H1 (cell line): ENCODE data around the gene CHRDL2. TPM values are rescaled to one million over a fixed set of nuclear protein-coding genes. Genes with fewer than 3 reads are reported as not detected.

Experiments
- CTCF ChIA-PET: fragments of 300-600 bp; sonication (Branson Sonifier 250); formaldehyde crosslinking; loops from one replicate; lab custom pipeline; 2021; ENCODE audit not compliant: partially characterized antibody; lab: Charles Lee
- POLR2A ChIA-PET: fragments of 300-600 bp; sonication (Branson Sonifier 250); formaldehyde crosslinking; loops from one replicate; lab custom pipeline; 2021; ENCODE audit warnings: inconsistent platforms; ENCODE audit not compliant: partially characterized antibody; lab: Charles Lee
- DNase-seq, 2 experiments: peaks; one replicate each; pipeline versions ENCODE4 v3.0.0 to v3.0.0-alpha.2; 2010 to 2022; ENCODE audit warnings: low spot score in 2 of 2, low read depth in 1 of 2, mixed read lengths in 1 of 2
- FAIRE-seq: peaks from 2 replicates; lab custom pipeline; 2011; peaks lifted over from hg19 to GRCh38; lab: Jason Lieb, UNC
- H2AFZ ChIP-seq: 2 replicates; pipeline ENCODE4 v1.8.1; 2012; ENCODE audit warnings: low read length, inconsistent platforms
- H2AK5ac ChIP-seq: 2 replicates; pipeline ENCODE4 v1.6.1; 2013; ENCODE audit warnings: low read depth, low read length
- H2BK120ac ChIP-seq: replicated peaks from 2 replicates; pipeline ENCODE3; 2013; ENCODE audit warnings: low read depth, low read length, inconsistent platforms
- H2BK12ac ChIP-seq: 2 replicates; pipeline ENCODE4 v1.6.1; 2013; ENCODE audit warnings: low read depth, low read length
- H2BK15ac ChIP-seq: 2 replicates; pipeline ENCODE4 v1.6.1; 2013; ENCODE audit warnings: low read length
- H2BK20ac ChIP-seq: 2 replicates; pipeline ENCODE4 v1.6.1; 2013; ENCODE audit warnings: low read length
- H2BK5ac ChIP-seq: 2 replicates; pipeline ENCODE4 v1.6.1; 2013; ENCODE audit warnings: low read depth, low read length
- H3K14ac ChIP-seq: 2 replicates; pipeline ENCODE4 v1.6.1; 2013; ENCODE audit warnings: inconsistent platforms; ENCODE audit not compliant: insufficient read length
- H3K18ac ChIP-seq: 2 replicates; pipeline ENCODE4 v1.6.1; 2013; ENCODE audit warnings: low read length; ENCODE audit errors: extremely low read depth
- H3K23ac ChIP-seq: 2 replicates; pipeline ENCODE4 v1.6.1; 2013; ENCODE audit warnings: inconsistent platforms; ENCODE audit not compliant: insufficient read length
- H3K23me2 ChIP-seq: 2 replicates; pipeline ENCODE4 v1.6.1; 2013; ENCODE audit warnings: low read depth, low read length
- H3K27ac ChIP-seq: 2 replicates; pipeline ENCODE4 v1.6.1; 2011; ENCODE audit warnings: low read depth, low read length, inconsistent platforms
- H3K27me3 ChIP-seq, 4 experiments: replicated peaks in 1 of 4; 1 replicate in 1 of 4; 2 replicates in 3 of 4; pipeline versions ENCODE4 v1.6.1 to v1.8.1; 2011 to 2013; ENCODE audit warnings: low read length in 3 of 4, mild to moderate bottlenecking in 3 of 4, inconsistent platforms in 2 of 4, mixed read lengths in 2 of 4, moderate library complexity in 1 of 4; ENCODE audit not compliant: control insufficient read depth in 3 of 4, insufficient read depth in 3 of 4; ENCODE audit errors: extremely low read depth in 1 of 4
- H3K36me3 ChIP-seq, 4 experiments: 2 replicates each; pipeline versions ENCODE4 v1.6.1 to v1.8.1; 2011 to 2013; ENCODE audit warnings: mild to moderate bottlenecking in 4 of 4, low read length in 3 of 4, moderate library complexity in 2 of 4, control low read depth in 1 of 4, inconsistent platforms in 1 of 4; ENCODE audit not compliant: insufficient read depth in 4 of 4, control insufficient read depth in 2 of 4
- H3K4ac ChIP-seq: replicated peaks from 2 replicates; pipeline ENCODE3; 2013; ENCODE audit warnings: low read length, low read depth, mixed read lengths, inconsistent platforms; ENCODE audit not compliant: insufficient read length
- H3K4me1 ChIP-seq, 4 experiments: replicated peaks in 1 of 4; 1 replicate in 1 of 4; 2 replicates in 3 of 4; pipeline versions ENCODE4 v1.6.1 to v1.8.1; 2011 to 2013; ENCODE audit warnings: low read length in 3 of 4, inconsistent platforms in 2 of 4, mixed read lengths in 1 of 4; ENCODE audit not compliant: insufficient read depth in 4 of 4, control insufficient read depth in 3 of 4
- H3K4me2 ChIP-seq, 2 experiments: 2 replicates each; pipeline versions ENCODE4 v1.6.1 to v1.8.1; 2011 to 2013; ENCODE audit warnings: low read depth in 2 of 2, low read length in 2 of 2, control low read depth in 1 of 2, inconsistent platforms in 1 of 2, mild to moderate bottlenecking in 1 of 2; ENCODE audit not compliant: insufficient read depth in 1 of 2
- H3K4me3 ChIP-seq, 4 experiments: fragments of 200-600, 300-600 bp in 1 of 4; sonication (generic), shearing (Covaris generic), sonication (Bioruptor Twin) in 1 of 4; 2 replicates each; pipeline versions ENCODE4 v1.5.1 to v1.8.1; 2011 to 2016; ENCODE audit warnings: low read length in 4 of 4, low read depth in 3 of 4, control low read depth in 2 of 4, inconsistent platforms in 2 of 4, mild to moderate bottlenecking in 2 of 4, mixed read lengths in 1 of 4, moderate library complexity in 1 of 4; ENCODE audit not compliant: insufficient read depth in 2 of 4; ENCODE audit errors: extremely low read depth in 1 of 4
- H3K56ac ChIP-seq: replicated peaks from 2 replicates; pipeline ENCODE3; 2013; ENCODE audit warnings: low read depth, mild to moderate bottlenecking, mixed read lengths, low read length, inconsistent platforms; ENCODE audit not compliant: insufficient read length
- H3K79me1 ChIP-seq: 2 replicates; pipeline ENCODE4 v1.6.1; 2013; ENCODE audit warnings: low read depth, low read length, control low read depth
- H3K79me2 ChIP-seq, 2 experiments: 2 replicates each; pipeline versions ENCODE4 v1.6.1 to v1.8.1; 2012 to 2013; ENCODE audit warnings: low read length in 2 of 2, mild to moderate bottlenecking in 2 of 2, inconsistent platforms in 1 of 2; ENCODE audit not compliant: insufficient read depth in 2 of 2, control insufficient read depth in 1 of 2
- H3K9ac ChIP-seq, 4 experiments: replicated peaks in 1 of 4; 1 replicate in 1 of 4; 2 replicates in 3 of 4; pipeline versions ENCODE4 v1.6.1 to v1.8.1; 2011 to 2013; ENCODE audit warnings: low read depth in 3 of 4, low read length in 3 of 4, control low read depth in 2 of 4, mild to moderate bottlenecking in 2 of 4, moderate library complexity in 2 of 4, inconsistent platforms in 1 of 4; ENCODE audit errors: extremely low read depth in 1 of 4
- H3K9me3 ChIP-seq, 2 experiments: 2 replicates each; pipeline versions ENCODE4 v1.6.1 to v1.8.1; 2012 to 2013; ENCODE audit warnings: mild to moderate bottlenecking in 2 of 2, moderate library complexity in 2 of 2, control low read depth in 1 of 2, inconsistent platforms in 1 of 2, low read depth in 1 of 2, low read length in 1 of 2, mixed read lengths in 1 of 2; ENCODE audit not compliant: insufficient read depth in 2 of 2
- H4K20me1 ChIP-seq, 2 experiments: replicated peaks in 1 of 2; 2 replicates each; pipeline versions ENCODE3 to v1.8.1; 2011 to 2013; ENCODE audit warnings: inconsistent platforms in 2 of 2, low read length in 2 of 2, mild to moderate bottlenecking in 1 of 2; ENCODE audit not compliant: insufficient read depth in 2 of 2, control insufficient read depth in 1 of 2
- H4K5ac ChIP-seq: 2 replicates; pipeline ENCODE4 v1.6.1; 2013; ENCODE audit warnings: low read length, low read depth, mixed read lengths, inconsistent platforms; ENCODE audit not compliant: insufficient read length
- H4K8ac ChIP-seq: 2 replicates; pipeline ENCODE4 v1.8.0; 2013; ENCODE audit warnings: mild to moderate bottlenecking, moderate library complexity, low read length, inconsistent platforms; ENCODE audit not compliant: insufficient read depth; ENCODE audit errors: extremely low read depth
- H4K91ac ChIP-seq: replicated peaks from 2 replicates; pipeline ENCODE3; 2013; ENCODE audit warnings: low read length, mixed read lengths, inconsistent platforms; ENCODE audit not compliant: insufficient read length
- WGBS, 2 experiments: shearing (Covaris generic) in 1 of 2; methylation state at CpG; one replicate each; pipeline versions ENCODE4 v1.1.6 to v1.1.7; 2013 to 2015; ENCODE audit warnings: low lambda C conversion rate in 2 of 2, mixed read lengths in 2 of 2, inconsistent platforms in 1 of 2, low coverage in 1 of 2, missing lambda C conversion rate in 1 of 2; ENCODE audit not compliant: insufficient replicate concordance in 2 of 2, insufficient coverage in 1 of 2, insufficient read length in 1 of 2; ENCODE audit errors: extremely low coverage in 1 of 2, missing lambda C conversion rate in 1 of 2; 5-methylcytosine and 5-hydroxymethylcytosine counted together
- polyA plus RNA-seq, 7 experiments: library from polyadenylated mRNA; depleted of rRNA in 3 of 7; stranded (reverse) in 5 of 7; unstranded in 2 of 7; fragments of >200 nt in 5 of 7; fragments of 200-250 nt in 2 of 7; gene quantifications; 1 replicate in 5 of 7; 2 replicates in 1 of 7; 4 replicates in 1 of 7; pipeline versions ENCODE4 v1.2.1 to v1.2.3, GENCODE V29; 2011 to 2013; ENCODE audit warnings: missing spikeins in 2 of 7, mixed read lengths in 2 of 7
- total RNA-seq: library from RNA; stranded (reverse); fragmentation: NEBNext Ultra II Directional; extraction: Animal tissue kit (Norgen Biotek cat#: 25700); gene quantifications from 2 replicates; pipeline ENCODE4 v1.2.1, GENCODE V29; 2021
- TF ChIP-seq, protein P1 (sequence below): IDR thresholded peaks from 2 replicates; pipeline ENCODE4 v1.6.1; 2012; ENCODE audit warnings: low read length, inconsistent platforms

The CHRDL2 gene
- total and polyA plus RNA-seq, 2 of the 8 experiments (the other 6 are each of a cell fraction or from before 2014, with no cell fraction given) = 0.26 to 0.48 TPM

DNA sequence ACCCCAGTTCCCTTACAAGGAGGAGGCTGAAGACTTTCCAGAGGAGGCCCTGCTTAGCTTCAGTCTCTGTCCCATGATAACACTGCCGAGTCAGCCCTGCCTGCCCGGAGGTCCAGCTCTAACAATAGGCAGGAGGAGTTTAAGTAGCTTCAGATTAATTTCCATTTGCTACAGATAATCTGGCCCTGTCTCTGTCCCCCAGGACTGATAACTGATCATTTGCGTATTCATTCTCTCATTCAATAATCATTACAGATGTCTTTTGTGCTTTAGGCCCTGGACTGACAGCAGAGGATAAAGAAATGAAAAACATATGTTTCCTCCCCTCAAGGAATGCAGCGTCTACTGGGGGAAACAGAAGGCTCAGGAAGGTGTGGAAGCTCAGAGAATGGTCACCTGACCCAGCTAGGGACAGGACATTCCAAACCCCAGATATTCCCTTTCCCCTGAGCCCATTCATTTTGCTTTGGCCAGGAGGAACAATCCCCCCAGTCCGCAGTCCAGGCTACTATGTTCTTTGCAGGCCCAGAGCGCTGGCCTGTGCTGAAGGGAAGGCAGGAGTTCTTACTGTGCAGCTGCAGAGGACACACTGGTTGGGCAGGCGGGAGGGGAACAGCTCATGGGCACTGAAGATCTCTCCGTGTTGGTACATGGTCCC lies 20.8 kb downstream of the CHRDL2 start:
- Histone ChIP-seq H3K14ac (no peak overlapping the region), H2BK15ac (no peak overlapping the region), H3K9me3 (no peaks in the 10 kb centered on the region), H3K18ac (0 out of 2 replicates have a peak overlapping the region, but pooled peaks have one; percentile 26), H2BK120ac (peak overlapping the region; percentile 27), H3K27me3 (no peaks in the 10 kb centered on the region), H3K79me2 (no peaks in the 10 kb centered on the region), H2BK5ac (no peak overlapping the region), H4K5ac (no peak overlapping the region), H3K56ac (no peak overlapping the region), H2BK12ac (peak overlapping the region; percentile 30; the same call in 1 of the 2 replicates), H3K4ac (no peak overlapping the region), H3K23me2 (no peaks in the 10 kb centered on the region), H3K4me2 (no peak overlapping the region), H4K91ac (peak overlapping the region; percentile 41), H3K36me3 (no peaks in the 10 kb centered on the region), H3K79me1 (no peaks in the 10 kb centered on the region), H2AFZ (peak overlapping the region; percentile 65), H3K4me1 (peaks cover 0 to 6% (median 3%) of the 10 kb centered on the region in 4 experiments; a peak in 3 of 7 replicates), H3K27ac (no peak overlapping the region), H3K9ac (no peak overlapping the region), H4K8ac (no peak overlapping the region), H2AK5ac (no peak overlapping the region), H3K4me3 (no peak overlapping the region), H3K23ac (no peak overlapping the region), H2BK20ac (no peak overlapping the region), H4K20me1 (no peaks in the 10 kb centered on the region)
- ChIA-PET POLR2A (interaction anchor here (1.2 kb wide), 1 partner anchor 10 kb away, joined by 4 read pairs; no protein-coding TSS in a partner anchor), CTCF (interaction anchor here (0.6 to 2.6 kb wide), 11 partner anchors 8 to 366 kb away, joined by 3 to 20 read pairs (median 3); no protein-coding TSS in a partner anchor)
- DNase-seq = no peak
- TF ChIP-seq, protein P1, sequence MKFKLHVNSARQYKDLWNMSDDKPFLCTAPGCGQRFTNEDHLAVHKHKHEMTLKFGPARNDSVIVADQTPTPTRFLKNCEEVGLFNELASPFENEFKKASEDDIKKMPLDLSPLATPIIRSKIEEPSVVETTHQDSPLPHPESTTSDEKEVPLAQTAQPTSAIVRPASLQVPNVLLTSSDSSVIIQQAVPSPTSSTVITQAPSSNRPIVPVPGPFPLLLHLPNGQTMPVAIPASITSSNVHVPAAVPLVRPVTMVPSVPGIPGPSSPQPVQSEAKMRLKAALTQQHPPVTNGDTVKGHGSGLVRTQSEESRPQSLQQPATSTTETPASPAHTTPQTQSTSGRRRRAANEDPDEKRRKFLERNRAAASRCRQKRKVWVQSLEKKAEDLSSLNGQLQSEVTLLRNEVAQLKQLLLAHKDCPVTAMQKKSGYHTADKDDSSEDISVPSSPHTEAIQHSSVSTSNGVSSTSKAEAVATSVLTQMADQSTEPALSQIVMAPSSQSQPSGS = no peak
- FAIRE-seq = no peak
- 74% methylated on average over 8 of the region's 8 CpGs; no CpG with 5 or more reads in 1 of the 2 experiments for WGBS, 2 experiments
